Activated CD8-positive, alpha-beta memory T cell treated with anti-CD3 and anti-CD28 coated beads for 4 hours (primary cell): Measurements from ENCODE around the gene NVL.
"Not testable (repeated sequence)": the region's sequence is repeated elsewhere in the genome, so short reads cannot be mapped to it uniquely, and the experiment has no call there.

Experiments used
- DNase-seq, 2 donors: peaks; one replicate each; pipeline ENCODE4 v3.0.0-alpha.2; 2020; ENCODE audit warnings: low read depth in 2 of 2

The NVL gene

DNA sequence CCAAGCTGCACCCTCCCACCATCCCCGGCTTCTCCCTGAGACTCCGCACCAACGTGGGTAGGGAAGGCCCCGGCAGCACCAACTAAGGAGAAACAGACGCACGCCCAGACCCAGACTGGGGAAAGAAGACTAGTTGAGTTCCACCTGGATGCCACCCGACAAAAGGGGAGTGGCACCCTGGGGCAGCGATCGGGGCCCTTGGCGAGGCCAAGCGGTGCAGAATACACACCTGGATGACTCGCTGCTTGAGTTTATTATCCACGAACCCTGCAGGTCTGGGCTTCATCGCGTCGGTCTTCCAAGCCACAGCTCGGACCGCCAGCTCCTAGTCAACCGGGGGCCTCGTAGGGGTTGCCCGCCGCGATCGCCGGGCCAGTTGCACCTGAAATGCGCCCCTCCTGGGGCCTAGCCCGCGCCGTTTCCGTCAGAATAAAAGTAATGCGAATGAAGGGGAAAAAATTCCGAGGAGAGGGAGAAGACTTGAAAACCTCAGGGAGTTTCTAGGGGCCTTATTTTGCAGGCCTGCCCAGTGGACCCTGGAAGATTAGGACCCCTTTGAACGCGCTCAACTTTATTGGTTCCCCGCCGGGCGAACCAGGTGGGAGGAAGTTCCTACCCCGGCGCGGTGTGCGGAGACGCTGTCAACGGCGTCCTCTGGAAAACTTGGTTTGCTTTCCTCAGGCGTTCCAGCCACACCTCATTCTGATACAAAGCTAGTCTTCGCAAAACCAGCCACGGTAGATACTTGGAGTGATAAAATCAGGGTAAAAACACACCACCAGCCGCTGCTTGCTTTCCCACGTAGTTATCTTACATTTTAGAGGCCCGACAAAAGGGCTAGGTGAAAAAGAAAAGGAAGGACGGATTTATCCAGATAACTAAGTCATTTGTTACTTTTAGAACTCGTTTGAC is at the start of gene NVL:
NVL (minus strand) TSS at position 331 of the 912 bp plus-strand sequence; CDS start at position 286, 45 bp downstream.
- peak; percentile 52 to 57 for DNase-seq

DNA sequence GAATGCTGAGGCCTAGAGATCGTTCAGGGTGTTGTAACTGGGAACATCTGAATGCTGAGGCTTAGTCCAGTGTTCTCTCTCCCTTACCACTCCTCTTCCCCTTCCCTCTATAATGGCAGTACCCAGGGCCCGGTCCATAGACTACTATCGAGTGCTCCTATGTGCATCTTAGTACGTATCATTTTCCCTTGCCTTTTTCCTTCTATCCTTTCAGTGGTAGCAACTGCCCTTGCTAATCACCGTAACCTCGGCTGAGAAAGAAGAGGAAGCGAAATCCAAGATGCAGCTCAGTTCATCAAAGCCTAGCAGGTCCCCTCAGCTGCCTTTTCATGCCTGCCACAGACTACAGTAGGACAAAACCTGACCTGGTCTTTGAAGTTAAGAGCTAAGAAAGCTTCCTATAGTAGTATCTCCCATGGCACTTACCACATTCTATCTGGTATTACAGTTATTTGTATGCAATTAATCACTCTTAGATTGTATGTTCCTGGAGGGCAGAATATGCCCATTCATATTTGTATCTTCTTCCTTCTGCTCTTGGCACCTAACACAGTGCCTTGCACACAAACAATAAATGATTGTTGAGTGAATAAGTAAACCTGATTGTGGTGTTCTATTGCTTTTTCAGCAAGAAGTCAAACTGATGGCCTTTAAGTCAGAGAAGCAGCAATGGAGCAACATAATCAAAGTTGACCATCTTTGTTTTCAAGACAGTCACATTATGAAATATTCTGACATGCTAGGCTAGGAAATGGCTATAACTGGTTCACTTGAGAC is 49.1 kb upstream of the NVL start:
- DNase-seq: no peak

DNA sequence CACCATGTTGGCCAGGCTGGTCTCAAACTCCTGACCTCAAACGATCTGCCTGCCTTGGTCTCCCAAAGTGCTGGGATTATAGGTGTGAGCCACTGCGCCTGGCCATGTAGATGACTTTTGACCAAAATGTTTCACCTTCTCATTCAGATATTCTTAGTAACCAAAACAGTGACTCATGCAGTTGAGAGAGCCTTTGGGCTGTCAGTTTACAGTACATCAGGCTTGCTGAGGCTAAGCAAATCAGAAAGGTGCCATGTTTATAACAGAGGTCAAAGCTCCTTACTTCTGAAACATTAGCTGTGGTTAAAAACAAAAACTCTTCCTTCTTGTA is 47.7 kb upstream of the NVL start:
- DNase-seq: no peak

DNA sequence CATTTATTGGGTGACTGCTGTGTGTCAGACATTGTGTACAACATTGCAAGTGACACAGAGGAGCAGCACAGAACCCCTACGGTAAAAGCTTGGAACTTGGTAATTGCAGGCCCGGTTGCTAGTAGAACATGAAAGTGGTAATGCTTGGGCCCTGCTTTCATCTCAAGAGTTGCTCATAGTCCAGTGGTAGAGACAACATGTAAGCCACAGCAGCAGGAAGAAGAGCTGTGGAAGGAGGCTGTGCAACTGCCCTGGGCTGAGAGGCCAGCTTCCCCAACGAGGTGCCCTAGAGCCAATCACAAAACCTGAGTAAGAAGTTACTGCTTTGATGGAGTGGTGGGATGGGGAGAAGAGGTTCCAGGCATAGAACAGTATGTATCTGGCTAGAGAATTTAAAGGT is 45.1 kb upstream of the NVL start:
- no peak for DNase-seq

DNA sequence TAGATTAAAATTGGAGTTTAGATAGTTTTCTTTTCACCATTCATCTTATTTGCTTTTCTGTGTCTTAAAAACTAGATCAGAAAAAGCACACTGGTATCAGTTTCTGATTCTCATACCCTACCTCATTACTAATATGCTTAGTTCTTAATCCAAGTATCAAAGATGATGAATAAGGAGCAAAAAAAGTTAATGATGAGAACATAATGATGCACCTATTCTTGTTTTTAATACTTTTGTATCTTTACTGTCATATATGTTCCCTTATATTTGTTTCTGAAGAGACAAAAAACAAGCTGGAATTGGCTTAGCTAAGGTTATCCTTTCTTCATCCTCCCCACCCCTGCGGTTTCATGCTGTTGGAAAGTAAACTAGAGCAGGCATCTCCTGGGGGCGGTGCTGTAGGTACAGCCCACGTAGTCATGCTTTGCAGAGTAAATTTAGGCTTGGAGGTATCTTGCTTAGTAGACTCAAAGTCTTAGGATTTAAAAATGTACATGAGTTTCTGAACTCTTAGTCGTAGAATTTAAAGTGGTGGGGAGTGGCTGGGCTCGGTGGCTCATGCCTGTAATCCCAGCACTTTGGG is 43.1 kb upstream of the NVL start:
- DNase-seq: no peak

DNA sequence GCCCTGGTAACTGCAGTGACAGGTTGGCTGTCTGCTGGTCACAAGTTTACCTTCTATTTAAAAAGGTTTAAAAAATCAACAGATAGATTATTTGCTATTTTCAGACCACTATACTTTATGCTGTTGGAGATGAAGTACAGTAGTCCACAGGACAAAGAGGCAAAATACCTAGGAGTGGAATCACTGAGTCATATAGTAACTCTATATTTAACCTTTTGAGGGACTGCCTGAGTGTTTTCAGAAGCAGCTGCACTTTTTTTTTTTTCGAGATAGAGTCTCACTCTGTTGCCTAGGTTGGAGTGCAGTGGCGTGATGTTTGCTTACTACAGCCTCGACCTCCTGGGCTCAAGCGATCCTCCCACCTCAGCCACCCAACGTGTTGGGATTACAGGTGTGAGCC is 38.4 kb upstream of the NVL start:
- no peak for DNase-seq

DNA sequence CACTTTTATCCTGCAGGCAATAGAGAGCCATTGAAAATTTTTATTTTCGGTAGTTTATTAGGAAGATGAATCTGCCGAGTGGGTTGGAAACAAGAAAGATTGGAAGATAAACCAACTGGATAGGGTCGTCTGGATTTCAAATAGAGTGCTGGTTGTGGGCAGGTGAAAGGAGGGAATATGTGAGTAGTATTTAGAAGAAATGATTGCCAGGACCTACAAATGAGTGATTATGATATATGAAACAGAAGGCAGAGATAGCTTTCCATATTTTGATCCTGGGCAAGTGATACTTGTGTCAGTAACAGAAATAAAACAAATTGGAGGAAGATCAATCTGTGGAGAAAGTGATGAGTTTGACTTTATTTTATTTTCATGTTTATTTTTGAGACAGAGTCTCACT is 29.2 kb upstream of the NVL start:
- DNase-seq: no peak

DNA sequence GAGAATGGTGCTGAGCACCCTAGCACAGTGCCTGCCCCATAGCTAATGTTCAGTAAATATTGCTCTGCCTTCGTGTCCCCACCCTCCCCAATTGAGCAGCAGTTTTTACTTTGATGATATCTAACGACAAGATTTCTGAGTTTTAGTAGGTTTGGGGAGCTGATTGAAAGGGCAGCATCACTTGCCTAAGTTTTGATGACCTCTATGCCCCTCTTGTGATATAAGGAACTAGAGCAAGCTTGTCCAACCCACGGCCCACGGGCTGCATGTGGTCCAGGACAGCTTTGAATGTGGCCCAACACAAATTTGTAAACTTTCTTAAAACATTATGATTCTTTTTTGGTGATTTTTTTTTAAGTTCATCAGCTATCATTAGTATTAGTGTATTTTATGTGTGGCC is 28.3 kb upstream of the NVL start:
- no peak for DNase-seq

DNA sequence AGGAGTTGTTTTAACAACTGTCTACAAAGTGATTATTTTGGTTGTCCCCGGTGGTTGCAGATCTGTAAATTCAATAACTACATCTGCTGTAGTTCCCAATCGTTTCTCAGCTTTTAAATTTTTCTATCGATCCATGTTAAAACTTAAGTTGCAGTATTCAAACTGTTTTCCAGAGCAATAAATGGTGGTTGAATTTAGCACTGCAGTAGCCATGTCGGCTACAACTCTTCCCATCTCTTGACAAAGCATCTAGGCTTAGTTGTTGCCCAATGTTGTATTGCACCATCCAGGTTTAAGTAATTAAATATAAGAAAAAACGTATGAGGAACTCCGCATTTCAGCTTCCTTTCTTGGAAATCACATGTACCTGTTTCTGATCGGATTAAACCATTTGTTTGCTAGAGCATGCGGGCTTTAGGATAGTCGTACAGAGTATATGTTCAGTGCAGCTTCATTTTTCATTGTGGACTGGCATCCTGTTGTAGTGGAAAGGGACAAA is 27.7 kb upstream of the NVL start:
- no peak for DNase-seq

DNA sequence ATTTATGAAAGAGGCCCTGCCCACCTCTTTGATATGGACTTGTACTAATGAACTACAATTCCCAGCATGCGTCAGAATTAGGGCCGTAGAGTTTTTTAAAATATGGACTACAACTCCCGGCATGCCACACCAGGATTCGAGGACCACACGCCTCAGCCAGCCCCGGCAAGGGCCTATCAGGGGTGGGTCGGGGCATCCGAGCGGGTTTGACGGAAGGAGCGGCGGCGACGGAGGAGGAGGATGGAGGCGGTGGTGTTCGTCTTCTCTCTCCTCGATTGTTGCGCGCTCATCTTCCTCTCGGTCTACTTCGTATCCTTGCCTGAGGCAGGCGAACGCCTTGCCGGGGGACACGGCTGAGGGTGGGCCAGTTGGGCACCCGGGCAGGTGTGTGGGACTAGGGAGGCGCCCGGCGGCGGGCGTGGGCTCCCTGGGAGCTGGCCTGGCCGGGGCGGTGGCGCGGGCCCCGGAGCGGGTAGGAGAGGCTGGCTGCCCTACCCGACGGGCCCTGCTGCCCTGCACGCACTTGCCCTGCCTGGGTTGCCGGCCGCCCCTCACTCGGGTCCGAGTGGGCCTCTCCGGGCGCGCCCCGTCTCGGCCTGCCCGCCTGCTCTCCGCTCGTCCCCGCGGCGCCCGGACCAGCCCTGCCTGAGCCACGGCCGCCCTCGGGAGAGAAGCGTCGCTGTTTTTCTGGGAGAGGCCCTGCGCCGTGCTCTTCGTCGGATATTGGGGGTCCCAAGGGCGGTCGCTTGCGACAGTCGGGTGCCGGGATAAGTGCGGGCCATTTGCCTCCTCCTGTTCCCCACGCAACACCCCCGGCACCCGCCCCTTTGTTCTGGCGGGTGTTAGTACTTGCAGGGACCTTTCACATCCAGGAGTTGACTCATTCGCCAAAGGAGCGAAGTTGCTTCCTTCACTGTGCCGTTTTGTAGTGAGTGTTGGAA is 27.0 kb upstream of the NVL start, which contains the start of gene CNIH4:
CNIH4 (plus strand) TSS at position 195 of the 941 bp plus-strand sequence; CDS start at position 241, 46 bp downstream.
- peak; percentile 69 to 83 for DNase-seq

DNA sequence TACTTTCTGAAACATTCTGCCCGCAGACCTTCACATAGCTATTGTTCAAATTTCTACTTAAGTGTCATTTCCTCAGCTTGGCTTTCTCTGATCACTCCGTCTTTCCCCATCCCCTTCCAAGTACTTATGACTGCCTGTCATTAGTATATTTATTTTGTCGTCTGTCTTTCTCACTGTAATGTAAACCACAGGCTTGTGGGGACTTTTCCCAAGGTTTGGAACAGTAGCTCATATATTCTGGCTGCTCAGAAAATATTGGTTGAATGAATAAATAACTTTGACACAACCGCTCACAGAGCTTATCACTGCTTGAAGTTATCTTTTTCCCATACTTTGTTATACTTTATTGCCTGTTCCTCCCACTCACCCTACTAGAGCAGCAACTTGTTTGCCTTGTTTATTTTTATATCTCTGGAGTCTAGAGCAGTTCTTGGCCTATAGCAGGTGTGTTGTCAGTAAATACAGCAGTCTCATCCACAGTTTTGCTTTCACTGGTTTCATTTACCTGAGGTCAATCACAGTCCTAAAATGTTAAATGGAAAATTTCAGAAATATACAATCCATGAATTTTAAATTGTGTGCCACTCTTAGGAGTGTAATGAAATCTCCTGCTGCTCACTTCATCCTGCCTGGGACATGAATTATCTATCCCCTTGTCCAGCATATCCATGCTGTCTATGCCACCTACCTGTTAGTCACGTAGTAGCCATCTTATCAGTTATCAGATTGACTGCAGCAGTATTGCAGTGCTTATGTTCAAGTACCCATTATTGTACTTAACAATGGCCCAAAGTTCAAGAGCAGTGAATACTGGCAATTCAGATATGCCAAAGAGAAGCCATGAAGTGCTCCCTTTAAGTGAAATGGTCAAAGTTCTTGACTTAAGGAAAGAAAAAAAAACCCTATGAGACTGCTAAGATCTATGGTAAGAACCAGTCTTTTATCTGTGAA is 24.3 kb upstream of the NVL start:
- no peak for DNase-seq

DNA sequence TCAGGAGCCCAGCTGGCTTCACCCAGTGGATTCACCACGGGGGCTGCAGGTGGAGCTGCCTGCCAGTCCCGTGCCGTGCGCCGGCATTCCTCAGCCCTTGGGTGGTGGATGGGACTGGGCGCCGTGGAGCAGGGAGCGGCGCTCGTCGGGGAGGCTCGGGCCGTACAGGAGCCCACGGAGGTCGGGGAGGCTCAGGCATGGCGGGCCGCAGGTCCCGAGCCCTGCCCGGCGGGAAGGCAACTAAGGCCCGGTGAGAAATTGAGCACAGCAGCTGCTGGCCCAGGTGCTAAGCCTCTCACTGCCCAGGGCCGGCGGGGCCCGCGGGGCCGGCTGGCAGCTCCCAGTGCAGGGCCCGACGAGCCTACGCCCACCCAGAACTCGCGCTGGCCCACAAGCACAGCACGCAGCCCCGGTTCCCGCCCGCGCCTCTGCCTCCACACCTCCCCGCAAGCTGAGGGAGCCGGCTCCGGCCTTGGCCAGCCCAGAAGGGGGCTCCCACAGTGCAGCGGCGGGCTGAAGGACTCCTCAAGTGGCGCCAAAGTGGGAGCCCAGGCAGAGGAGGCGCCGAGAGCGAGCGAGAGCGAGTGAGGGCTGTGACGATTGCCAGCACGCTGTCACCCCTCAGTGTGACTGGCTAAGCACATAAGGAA is 22.6 kb upstream of the NVL start:
- not testable (repeated sequence) for DNase-seq

DNA sequence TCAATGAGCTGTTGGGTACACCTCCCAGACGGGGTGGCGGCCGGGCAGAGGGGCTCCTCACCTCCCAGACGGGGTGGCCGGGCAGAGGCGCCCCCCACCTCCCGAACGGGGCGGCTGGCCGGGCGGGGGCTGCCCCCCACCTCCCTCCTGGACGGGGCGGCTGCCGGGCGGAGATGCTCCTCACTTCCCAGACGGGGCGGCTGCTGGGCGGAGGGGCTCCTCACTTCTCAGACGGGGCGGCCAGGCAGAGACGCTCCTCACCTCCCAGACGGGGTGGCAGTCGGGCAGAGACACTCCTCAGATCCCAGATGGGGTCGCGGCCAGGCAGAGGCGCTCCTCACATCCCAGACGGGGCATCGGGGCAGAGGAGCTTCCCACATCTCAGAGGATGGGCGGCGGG is 19.7 kb upstream of the NVL start:
- not testable (repeated sequence) for DNase-seq

DNA sequence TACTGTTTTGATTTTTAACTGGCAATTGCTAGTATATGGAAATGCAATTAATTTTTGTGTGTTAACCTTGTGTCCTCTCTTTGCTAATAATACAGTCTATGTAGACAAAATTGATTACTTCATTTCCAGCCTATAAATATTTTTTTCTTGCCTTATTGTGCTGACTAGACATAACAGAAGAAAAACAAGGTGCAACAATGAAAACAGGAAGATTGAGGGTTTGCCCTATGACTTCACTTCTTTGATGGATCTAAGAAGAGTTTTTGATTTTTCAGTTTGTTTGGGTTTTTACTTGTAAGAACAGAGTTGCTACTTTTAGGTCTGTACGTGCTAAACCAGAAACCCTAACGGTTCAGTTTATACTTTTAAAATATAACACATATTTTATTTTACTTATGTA is 18.2 kb upstream of the NVL start:
- no peak for DNase-seq

DNA sequence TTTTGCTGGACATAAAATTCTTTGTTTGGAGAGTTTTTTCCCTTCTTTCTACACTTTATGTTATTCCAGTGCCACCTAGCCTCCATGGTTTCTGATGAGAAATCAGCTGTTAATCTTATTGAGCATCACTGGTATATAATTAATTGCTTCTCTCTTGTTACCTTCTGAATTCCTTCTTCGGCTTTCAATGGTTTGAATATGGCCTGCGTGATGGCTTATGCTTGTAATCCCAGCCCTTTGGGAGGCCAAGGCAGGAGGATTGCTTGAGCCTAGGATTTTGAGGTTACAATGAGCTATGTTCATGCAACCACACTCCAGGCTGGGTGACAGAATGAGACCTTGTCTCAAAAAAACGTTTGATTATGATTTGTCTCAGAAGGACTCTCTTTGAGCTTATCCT is 13.7 kb upstream of the NVL start:
- no peak for DNase-seq

DNA sequence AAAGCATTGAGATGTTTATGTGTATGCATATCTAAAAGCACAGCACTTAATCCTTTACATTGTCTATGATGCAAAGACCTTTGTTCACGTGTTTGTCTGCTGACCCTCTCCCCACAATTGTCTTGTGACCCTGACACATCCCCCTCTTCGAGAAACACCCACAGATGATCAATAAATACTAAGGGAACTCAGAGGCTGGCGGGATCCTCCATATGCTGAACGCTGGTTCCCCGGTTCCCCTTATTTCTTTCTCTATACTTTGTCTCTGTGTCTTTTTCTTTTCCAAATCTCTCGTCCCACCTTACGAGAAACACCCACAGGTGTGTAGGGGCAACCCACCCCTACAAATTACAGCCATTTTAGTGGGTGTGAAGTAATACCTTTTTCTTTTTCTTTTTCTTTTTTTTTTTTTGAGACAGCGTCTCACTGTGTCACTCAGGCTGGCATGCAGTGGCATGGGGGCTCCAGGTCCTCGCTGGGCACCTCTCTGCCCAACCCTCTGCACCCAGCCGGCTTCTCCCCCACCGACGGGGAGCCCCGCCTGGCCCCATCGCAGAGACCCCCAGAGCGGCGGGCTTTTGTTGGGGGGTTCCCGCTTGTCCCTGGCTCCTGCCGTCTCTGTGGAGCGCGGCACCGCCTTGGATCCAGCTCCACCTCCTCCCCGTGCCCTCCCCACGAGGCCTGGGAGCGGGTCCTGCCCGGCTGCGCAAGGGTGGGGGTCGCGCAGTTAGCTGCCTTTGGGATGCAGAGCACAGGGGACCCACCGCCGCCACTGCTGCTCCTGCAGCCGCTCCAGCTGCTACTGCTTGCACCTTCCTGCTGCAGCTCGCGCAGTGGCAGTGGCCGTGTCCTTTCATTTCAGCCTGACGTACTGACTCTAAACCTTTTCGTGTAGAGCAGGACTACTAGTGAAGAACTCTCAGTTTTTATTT is 10.7 kb upstream of the NVL start:
- not testable (repeated sequence) for DNase-seq

DNA sequence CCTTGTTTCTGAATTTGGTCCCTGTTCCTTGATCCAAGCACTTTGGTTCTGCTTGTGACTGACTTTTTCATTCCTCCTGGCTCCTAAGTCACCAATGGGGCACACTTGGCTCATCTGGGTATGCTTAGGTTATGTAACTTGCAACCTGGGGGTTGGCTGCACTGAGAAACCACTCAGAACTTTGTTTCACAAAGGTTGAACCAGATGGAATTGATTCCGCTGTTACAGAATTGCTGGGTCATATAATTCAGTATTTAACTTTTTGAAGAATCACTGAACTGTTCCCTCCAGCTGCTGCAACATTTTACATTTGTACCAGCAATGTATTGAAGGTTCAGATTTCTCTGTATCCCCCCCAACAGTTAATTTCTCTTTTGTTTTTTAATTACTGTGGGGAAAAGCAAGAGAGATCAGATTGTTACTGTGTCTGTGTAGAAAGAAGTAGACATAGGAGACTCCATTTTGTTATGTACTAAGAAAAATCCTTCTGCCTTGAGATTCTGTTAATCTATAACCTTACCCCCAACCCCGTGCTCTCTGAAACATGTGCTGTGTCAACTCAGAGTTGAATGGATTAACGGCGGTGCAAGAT is 9.6 kb upstream of the NVL start:
- DNase-seq: no peak
